Measurements from ENCODE around the gene ING3.
A peak's percentile ranks its signal among the peaks of the same experiment; 100 is the strongest.

ING3 gene

DNA sequence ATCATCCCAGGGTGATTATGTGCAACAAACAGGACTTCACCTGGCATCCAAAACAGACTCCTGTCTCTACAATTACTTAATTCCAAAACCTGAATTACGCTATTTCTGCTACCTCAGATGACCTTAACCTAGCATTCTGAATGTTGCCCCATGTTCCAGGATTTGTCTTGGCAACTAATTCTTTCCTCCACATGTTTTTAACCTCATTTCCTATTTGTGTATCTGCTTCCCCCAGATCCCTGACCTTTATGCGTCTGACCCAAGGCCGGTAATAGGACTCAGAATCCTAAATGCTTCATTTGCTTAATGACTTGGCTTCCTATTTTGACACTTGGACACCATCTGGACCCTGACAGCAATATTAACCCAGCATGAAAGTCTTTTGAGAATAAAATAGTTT lies 8.7 kb upstream of the ING3 start:
- no peak overlapping the region for H3K4me3 ChIP-seq (ENCODE audit: low read length, poor library complexity, severe bottlenecking)
- H3K27me3 ChIP-seq (ENCODE audit: insufficient read depth, low read length, poor library complexity, severe bottlenecking), result no peaks in the 10 kb centered on the region
- H3K36me3 ChIP-seq (ENCODE audit: insufficient read depth, low read length), result no peaks in the 10 kb centered on the region
- no peak overlapping the region for H3K9ac ChIP-seq (ENCODE audit: low read depth, low read length, poor library complexity, severe bottlenecking)
- H3K79me2 ChIP-seq (ENCODE audit: insufficient read depth, low read length), result no peaks in the 10 kb centered on the region
- no peaks in the 10 kb centered on the region for H3K9me2 ChIP-seq (replicated peaks; ENCODE audit: low read depth, low read length)
- no peaks in the 10 kb centered on the region for H4K20me1 ChIP-seq (ENCODE audit: insufficient read depth, low read length, poor library complexity, severe bottlenecking)
- H3K9me3 ChIP-seq (ENCODE audit: insufficient read depth, low read depth, low read length), result no peaks in the 10 kb centered on the region
- no peak overlapping the region for H3K4me2 ChIP-seq (ENCODE audit: low read depth, low read length, poor library complexity, severe bottlenecking)
- no peaks in the 10 kb centered on the region for H3F3A ChIP-seq (ENCODE audit: low read depth)
- H2AFZ ChIP-seq (ENCODE audit: low read length), result peak overlapping the region; percentile 75
- TF ChIP-seq EZH2phosphoT487 (IDR thresholded peaks at IDR 0.05; ENCODE audit: borderline replicate concordance) (no peak), CTCF (conservative IDR thresholded peaks at IDR 0.05; ENCODE audit: low read length) (no peak)
- H3K4me1 ChIP-seq (ENCODE audit: insufficient read depth, low read length, poor library complexity, severe bottlenecking), result no peaks in the 10 kb centered on the region

DNA sequence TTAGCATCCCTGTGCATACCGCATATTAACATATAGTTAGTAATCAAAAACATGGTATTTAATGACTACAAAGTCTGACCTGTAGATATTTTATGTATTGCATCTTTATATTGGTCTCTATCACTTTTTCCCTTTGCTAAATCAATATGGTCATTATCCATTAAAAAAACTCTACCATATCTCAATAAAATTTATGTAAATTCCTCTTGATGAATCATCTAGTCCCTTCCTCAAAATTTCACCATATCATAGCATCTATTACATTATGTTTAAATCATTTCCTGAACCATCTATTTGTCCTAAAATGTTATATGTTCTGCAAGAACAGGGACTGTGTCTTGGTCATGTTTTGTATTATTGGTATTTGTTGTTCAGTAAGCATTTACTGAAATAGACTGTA lies 7.7 kb upstream of the ING3 start:
- Histone ChIP-seq H3K9ac (ENCODE audit: low read depth, low read length, poor library complexity, severe bottlenecking) (no peak overlapping the region), H3K27me3 (ENCODE audit: insufficient read depth, low read length, poor library complexity, severe bottlenecking) (no peaks in the 10 kb centered on the region), H3F3A (ENCODE audit: low read depth) (no peaks in the 10 kb centered on the region), H2AFZ (ENCODE audit: low read length) (no peak overlapping the region), H3K79me2 (ENCODE audit: insufficient read depth, low read length) (no peaks in the 10 kb centered on the region), H3K4me1 (ENCODE audit: insufficient read depth, low read length, poor library complexity, severe bottlenecking) (no peaks in the 10 kb centered on the region), H3K36me3 (ENCODE audit: insufficient read depth, low read length) (no peaks in the 10 kb centered on the region), H3K9me3 (ENCODE audit: insufficient read depth, low read depth, low read length) (no peaks in the 10 kb centered on the region), H3K4me2 (ENCODE audit: low read depth, low read length, poor library complexity, severe bottlenecking) (peak overlapping the region; percentile 12), H3K4me3 (ENCODE audit: low read length, poor library complexity, severe bottlenecking) (no peak overlapping the region), H4K20me1 (ENCODE audit: insufficient read depth, low read length, poor library complexity, severe bottlenecking) (no peaks in the 10 kb centered on the region), H3K9me2 (replicated peaks; ENCODE audit: low read depth, low read length) (no peaks in the 10 kb centered on the region)
- TF ChIP-seq EZH2phosphoT487 (IDR thresholded peaks at IDR 0.05; ENCODE audit: borderline replicate concordance) (no peak), CTCF (conservative IDR thresholded peaks at IDR 0.05; ENCODE audit: low read length) (no peak)

DNA sequence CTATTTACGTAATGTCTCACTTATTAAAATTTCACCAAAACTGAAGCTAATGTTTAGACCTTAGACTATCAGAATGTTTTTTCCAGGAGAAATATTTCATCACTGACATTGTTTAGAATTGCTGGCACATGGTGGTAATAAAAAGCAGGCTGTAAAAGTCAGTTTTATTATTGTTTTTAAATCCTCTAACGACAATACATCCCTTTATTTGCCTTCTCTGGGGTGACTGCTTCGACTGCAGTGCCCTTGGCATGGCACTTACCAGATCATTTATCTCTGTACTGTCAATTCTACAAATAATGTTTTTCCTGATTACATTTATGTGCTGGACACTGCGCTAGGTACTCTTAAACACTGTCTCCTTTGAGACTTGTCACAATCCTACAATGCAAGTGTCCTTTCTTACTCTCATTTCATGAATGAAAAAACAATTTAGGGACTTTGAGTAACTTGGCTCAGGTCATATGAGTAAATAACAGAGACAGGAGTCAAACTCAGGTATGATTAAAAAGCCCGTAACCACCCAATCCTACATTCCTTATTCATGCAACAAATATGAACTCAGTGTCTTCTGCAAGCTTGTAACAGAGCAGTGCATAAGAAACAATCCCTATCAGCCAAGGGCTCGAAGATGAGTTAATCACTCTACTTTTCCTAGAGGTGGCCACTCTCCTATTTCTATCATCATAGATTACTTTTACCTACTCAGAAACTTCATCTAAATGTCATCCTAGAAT lies 5.6 kb upstream of the ING3 start:
- Histone ChIP-seq H3K27me3 (ENCODE audit: insufficient read depth, low read length, poor library complexity, severe bottlenecking) (no peaks in the 10 kb centered on the region), H3K9me3 (ENCODE audit: insufficient read depth, low read depth, low read length) (no peaks in the 10 kb centered on the region), H3K4me2 (ENCODE audit: low read depth, low read length, poor library complexity, severe bottlenecking) (no peak overlapping the region), H4K20me1 (ENCODE audit: insufficient read depth, low read length, poor library complexity, severe bottlenecking) (no peaks in the 10 kb centered on the region), H3K9me2 (replicated peaks; ENCODE audit: low read depth, low read length) (no peaks in the 10 kb centered on the region), H2AFZ (ENCODE audit: low read length) (no peak overlapping the region), H3K36me3 (ENCODE audit: insufficient read depth, low read length) (no peaks in the 10 kb centered on the region), H3K4me3 (ENCODE audit: low read length, poor library complexity, severe bottlenecking) (no peak overlapping the region), H3F3A (ENCODE audit: low read depth) (no peaks in the 10 kb centered on the region), H3K4me1 (ENCODE audit: insufficient read depth, low read length, poor library complexity, severe bottlenecking) (peaks cover 10% of the 10 kb centered on the region), H3K79me2 (ENCODE audit: insufficient read depth, low read length) (peaks cover 9% of the 10 kb centered on the region), H3K9ac (ENCODE audit: low read depth, low read length, poor library complexity, severe bottlenecking) (no peak overlapping the region)
- TF ChIP-seq CTCF (conservative IDR thresholded peaks at IDR 0.05; ENCODE audit: low read length) (no peak), EZH2phosphoT487 (IDR thresholded peaks at IDR 0.05; ENCODE audit: borderline replicate concordance) (no peak)

Measured in Loucy (cell line).